Measurements from ENCODE around the gene ALK.

ALK gene

DNA sequence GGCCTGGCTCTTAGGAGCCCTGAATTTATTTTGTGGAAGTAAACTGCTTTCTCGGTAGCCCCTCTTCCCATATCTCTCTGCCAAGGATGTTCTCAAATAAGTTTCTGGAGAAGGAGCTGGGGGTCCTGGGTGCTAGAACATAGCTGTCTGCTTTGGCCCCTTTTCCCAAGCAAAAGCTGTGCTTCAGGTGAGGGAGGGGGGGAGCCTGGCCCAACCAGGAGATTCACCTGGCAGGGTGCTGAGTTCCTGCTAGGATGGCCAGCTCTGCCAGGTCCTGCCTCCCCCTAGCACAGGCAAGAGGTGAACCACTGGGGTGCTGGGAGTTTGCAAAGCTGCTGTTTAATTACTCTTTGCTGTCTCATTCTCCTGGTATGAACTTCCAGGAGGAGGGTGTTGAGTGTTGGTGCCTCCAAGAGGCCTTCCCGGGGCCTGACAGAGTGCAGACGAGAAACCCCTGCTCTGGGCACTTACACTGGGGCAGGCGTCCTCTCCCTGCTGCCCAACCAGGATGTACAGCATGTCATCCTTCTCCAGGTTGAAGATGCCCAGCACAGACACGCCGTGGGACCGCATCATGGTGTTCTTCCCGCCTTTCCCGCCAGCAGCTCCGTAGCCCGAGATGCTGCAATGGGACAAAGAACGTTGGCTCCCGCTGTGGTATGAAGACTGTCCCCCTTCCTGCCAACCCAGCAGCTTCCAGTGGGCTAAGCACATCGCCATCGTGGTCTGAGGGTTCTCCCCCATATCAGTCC, 682.0 kb downstream of the ALK start:
- DNase-seq = no peak

GRCh38 chr2:29238497-29238896, 682.9 kb downstream of the ALK start:
- peak; percentile 25 to 36 for DNase-seq

DNA sequence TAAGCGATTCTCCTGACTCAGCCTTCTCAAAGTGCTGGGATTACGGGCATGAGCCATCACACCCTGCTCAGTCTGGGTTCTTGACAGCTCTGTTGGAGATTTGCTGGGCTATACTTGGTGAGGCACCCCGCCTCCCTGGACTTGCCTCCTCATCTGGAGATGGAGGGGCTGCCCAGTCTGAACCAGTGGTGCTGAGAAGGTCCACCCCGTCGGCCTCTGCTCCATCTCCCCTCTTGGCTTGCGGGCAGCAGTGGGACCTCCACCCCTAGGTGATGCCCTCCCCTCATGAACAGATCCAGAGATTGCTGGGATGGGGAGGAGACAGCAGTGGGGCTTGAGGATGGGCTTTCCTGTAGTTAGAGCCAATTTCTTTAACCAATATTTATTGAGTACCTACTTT, 685.3 kb downstream of the ALK start:
- no peak for DNase-seq

GRCh38 chr2:29235411-29235810, 686.0 kb downstream of the ALK start:
- no peak for DNase-seq

DNA sequence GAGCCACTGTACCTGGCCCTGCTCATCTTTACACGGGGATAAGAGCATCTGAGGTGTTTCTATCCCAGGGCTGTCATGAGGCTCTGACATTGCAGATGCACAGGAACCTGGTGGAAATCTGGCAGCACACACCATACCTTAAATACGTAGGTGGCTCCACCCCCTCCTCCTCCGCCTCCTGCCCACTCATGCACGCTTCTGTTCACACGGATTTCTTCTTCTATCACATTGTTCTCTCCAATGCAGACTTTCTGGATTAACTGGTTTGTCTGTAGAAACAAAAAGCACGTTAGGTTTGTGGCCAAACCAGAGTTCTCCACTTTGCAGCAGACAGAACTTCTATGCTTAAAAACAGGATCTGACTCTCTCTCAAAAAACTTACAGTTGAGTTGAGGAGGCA, 688.0 kb downstream of the ALK start:
- no peak for DNase-seq

- DNase-seq = no peak
Measured at GRCh38 chr2:29232041-29232440, 689.3 kb downstream of the ALK start.

- DNase-seq = no peak
Measured at GRCh38 chr2:29229640-29230039, 691.7 kb downstream of the ALK start.

DNA sequence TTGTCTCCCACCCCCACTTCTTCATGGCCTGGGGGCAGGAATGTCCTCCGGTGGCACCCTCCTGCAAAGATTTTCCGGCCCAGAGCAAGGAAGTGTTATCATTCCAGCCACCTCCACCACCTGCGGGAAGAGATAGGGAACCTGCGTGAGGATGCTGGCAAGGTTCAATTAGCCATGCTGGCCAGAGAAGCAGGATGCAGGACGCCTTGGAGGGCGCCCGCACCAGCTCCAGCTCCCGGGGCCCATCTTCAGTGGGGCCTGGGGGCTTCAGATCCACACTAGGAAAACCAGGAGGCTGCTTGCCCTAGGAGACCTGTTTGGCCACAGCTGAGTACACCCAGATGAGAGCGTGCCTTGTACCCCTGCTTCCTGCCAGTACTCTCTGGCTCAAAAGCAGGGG, 692.4 kb downstream of the ALK start:
- DNase-seq = no peak

GRCh38 chr2:29227935-29228675, 693.3 kb downstream of the ALK start:
- no peak for DNase-seq

- DNase-seq = no peak
Measured at GRCh38 chr2:29226808-29227207, 694.6 kb downstream of the ALK start.

GRCh38 chr2:29226375-29226774, 695.0 kb downstream of the ALK start:
- DNase-seq = no peak

- no peak for DNase-seq
Measured at GRCh38 chr2:29225814-29226213, 695.6 kb downstream of the ALK start.

DNA sequence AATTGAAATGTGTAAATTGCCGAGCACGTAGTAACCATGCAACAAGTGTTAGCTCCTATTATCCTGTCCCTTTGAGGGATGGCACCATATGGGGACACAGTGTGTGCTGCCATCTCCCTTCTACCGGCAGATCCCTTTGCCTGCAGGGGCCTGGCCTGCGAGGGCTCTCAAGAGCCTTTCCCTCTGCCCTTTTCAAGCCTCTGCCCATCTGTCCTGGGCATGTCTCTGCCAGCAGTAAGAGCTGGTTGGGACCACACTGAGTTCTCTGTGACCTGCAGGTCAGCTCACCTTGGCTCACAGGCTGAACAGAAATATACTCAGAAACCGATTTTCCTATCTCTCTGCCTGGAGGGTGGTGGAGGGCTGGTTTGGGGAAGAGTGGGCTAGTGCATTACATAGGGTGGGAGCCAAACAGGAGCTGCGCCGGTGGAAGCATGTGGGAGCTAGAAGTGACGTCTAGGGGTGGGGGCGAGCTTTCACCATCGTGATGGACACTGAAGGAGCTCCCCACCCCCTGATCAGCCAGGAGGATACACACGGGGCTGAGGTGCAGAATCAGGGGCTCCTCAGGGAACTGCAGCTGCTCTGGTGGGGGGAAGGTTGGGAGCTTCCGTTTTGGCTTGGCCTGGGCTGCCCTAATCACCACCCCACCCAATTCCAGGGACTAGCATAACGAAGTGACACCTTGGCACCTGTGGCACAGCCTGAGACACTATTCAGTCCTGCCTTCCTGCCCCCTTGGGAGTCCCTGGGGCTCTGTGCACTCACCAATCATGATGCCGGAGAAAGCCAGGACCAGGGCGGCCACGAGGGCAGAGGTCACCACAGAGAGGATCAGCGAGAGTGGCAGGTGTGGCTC, 696.5 kb downstream of the ALK start:
- DNase-seq = no peak

DNA sequence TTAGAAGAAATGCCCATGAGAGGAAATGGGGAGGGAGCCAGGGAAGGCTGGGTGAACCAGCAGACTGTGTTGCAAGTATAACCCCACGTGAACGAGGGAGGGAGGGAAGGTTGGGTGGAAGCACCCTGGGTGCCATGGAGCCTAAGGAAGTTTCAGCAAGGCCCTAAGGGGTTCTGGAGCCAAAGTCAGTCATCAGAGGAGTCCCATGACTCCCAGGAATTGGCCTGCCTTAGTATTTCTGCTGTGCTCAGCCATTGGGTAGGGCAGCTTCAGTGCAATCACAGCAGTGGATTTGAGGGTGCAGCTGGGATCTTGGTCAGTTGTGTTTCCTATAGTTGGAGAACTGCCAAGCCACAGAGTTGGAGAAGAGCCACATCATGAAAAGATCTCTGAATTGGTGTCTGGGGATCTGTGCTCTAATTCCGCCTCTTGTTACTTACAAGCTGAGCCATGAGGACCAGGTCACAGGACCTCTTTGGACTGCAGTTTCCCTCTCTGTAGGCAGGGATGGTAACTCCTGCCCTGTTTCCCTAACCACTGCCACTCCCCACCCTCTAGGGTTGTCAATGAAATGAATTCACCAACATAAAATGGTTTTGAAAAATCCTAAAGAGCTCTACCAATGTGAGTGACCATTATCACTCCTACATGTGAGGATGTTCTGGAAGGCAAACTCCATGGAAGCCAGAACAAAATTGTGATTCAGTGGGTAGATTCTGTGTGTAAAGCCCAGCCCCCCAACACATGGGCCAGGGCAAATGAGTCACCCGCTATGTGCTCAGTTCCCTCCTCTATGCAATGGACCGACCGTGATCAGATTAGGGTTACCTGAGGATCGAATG, 697.3 kb downstream of the ALK start:
- DNase-seq = no peak

DNA sequence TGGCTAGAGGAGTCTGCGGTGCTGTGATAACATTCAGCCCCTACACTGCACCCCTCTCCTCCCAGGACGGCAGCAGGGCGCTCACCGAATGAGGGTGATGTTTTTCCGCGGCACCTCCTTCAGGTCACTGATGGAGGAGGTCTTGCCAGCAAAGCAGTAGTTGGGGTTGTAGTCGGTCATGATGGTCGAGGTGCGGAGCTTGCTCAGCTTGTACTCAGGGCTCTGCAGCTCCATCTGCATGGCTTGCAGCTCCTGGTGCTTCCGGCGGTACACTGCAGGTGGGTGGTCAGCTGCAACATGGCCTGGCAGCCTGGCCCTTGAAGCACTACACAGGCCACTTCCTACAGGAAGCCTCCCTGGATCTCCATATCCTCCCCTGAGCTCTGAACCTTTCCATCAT, 698.1 kb downstream of the ALK start:
- no peak for DNase-seq

DNA sequence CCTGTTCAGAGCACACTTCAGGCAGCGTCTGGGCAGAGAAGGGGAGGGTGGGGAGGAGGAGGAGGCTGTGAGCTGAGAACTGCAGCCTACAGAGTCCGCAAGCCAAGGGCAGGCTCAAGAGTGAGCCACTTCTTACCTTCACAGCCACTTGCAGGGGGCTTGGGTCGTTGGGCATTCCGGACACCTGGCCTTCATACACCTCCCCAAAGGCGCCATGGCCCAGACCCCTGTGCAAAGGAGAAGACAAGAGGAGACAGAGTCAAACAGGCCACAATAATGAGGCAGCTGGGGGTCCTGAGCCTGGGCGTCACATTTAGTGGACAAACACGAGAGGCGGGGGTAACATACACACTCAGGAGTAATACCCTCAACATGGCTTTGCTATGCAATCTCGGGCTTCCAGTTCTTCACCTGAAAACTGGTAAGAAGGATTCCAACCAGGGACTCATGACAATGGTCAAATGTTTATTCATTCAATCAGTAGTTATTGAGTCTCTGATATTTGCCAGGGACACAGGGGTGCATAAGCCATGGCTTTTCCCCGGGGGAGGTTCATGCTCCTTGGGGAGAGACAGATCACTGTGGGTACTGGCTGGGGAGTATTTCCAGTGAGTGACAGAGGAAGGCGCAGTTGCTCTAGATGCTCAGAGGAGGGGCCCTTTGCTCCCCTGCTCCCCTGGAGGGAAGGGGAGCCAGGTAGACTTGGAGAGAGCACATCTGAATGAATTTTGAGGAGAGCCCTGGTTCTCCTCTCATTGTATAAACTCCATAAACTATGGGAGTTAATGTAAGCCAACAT, 698.8 kb downstream of the ALK start:
- no peak for DNase-seq

DNA sequence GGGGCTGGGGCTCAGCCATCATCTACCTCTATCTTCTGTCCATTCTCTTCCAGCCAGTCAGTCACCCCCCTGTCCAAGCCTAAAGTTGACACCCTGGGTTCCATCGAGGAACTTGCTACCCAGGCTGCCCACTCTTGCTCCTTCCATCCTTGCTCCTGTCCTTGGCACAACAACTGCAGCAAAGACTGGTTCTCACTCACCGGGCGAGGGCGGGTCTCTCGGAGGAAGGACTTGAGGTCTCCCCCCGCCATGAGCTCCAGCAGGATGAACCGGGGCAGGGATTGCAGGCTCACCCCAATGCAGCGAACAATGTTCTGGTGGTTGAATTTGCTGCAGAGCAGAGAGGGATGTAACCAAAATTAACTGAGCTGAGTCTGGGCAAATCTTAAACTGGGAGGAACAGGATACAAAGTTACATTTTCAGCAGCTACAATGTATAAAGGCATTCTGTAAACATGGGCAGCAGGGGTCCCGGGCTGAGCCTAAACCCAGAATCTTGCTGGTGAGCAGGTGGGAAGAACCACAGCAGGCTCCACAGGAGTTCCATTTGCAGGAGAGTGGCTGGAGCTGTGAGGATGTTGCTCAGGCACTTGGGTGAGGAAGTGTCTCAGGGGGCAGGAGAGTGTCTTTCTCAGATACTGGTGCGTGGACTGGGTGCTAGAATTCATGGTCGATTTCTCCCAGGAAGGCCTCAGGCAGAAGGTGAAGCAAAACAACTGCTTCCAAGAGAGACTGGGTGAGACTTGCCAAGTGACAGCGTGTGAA, 700.7 kb downstream of the ALK start:
- no peak for DNase-seq

GRCh38 chr2:29219374-29219773, 702.0 kb downstream of the ALK start:
- no peak for DNase-seq

GRCh38 chr2:29218550-29219125, 702.7 kb downstream of the ALK start:
- DNase-seq = no peak

- no peak for DNase-seq
Measured at GRCh38 chr2:29218071-29218470, 703.3 kb downstream of the ALK start.

- no peak for DNase-seq
Measured at GRCh38 chr2:29216609-29216909, 704.8 kb downstream of the ALK start.
